Upper lobe of right lung (tissue), 1 donor: ENCODE measurements around the gene GDPD5. TPM values are rescaled to one million over a fixed set of nuclear protein-coding genes. Genes with fewer than 3 reads are reported as not detected.

Experiments used
- ATAC-seq: fragments of 200-7000 bp; cut with Tn5 transposase; one replicate; pipeline ENCODE4 v1.9.1; 2020; ENCODE audit warnings: mild to moderate bottlenecking, moderate library complexity
- DNase-seq: peaks from one replicate; pipeline ENCODE4 v3.0.0-alpha.2; 2020
- H3K27ac ChIP-seq: fragments of 200-600 bp; one replicate; pipeline ENCODE4 v1.8.0; 2022
- H3K27me3 ChIP-seq: fragments of 200-600 bp; one replicate; pipeline ENCODE4 v1.8.0; 2022; ENCODE audit warnings: mild to moderate bottlenecking
- H3K36me3 ChIP-seq: fragments of 200-600 bp; one replicate; pipeline ENCODE4 v1.8.0; 2022
- H3K4me1 ChIP-seq: fragments of 200-600 bp; one replicate; pipeline ENCODE4 v1.8.0; 2022
- H3K4me3 ChIP-seq: fragments of 200-600 bp; one replicate; pipeline ENCODE4 v1.8.0; 2022; ENCODE audit warnings: mild to moderate bottlenecking
- H3K9me3 ChIP-seq: fragments of 200-600 bp; one replicate; pipeline ENCODE4 v1.8.0; 2022
- intact Hi-C: fragments of 100-400 bp; cut with DNase I; formaldehyde crosslinking; loops from one replicate; pipeline ENCODE4 v1.11.0; 2022
- total RNA-seq: library from RNA; stranded (reverse); fragmentation: NEBNext Ultra II Directional; extraction: Animal tissue kit (Norgen Biotek cat#: 25700); gene quantifications from one replicate; pipeline ENCODE4 v1.2.1, GENCODE V29; 2021
- TF ChIP-seq, protein P1 (sequence below): fragments of 200-600 bp; IDR thresholded peaks from one replicate; pipeline ENCODE4 v1.8.0; 2022; ENCODE audit warnings: antibody characterized with exemption
- donor health status: DM: no; HTN: yes; CAD: no; lungs with severe emphysema.

The GDPD5 gene
- total RNA-seq, 1 donor from 2014 or later = 19.3 TPM

- TF ChIP-seq, protein P1, sequence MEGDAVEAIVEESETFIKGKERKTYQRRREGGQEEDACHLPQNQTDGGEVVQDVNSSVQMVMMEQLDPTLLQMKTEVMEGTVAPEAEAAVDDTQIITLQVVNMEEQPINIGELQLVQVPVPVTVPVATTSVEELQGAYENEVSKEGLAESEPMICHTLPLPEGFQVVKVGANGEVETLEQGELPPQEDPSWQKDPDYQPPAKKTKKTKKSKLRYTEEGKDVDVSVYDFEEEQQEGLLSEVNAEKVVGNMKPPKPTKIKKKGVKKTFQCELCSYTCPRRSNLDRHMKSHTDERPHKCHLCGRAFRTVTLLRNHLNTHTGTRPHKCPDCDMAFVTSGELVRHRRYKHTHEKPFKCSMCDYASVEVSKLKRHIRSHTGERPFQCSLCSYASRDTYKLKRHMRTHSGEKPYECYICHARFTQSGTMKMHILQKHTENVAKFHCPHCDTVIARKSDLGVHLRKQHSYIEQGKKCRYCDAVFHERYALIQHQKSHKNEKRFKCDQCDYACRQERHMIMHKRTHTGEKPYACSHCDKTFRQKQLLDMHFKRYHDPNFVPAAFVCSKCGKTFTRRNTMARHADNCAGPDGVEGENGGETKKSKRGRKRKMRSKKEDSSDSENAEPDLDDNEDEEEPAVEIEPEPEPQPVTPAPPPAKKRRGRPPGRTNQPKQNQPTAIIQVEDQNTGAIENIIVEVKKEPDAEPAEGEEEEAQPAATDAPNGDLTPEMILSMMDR = peak; percentile 23
- peak; percentile 98 for ATAC-seq
- intact Hi-C loops = no loop called here
These were observed 126.2 kb downstream of the GDPD5 start, which contains the start of gene RPS3 for GRCh38 chr11:75399344-75400145. Gene RPS3, plus strand, starts transcription at chr11:75399518. Its CDS starts 30 bp downstream, at chr11:75399548.

DNA sequence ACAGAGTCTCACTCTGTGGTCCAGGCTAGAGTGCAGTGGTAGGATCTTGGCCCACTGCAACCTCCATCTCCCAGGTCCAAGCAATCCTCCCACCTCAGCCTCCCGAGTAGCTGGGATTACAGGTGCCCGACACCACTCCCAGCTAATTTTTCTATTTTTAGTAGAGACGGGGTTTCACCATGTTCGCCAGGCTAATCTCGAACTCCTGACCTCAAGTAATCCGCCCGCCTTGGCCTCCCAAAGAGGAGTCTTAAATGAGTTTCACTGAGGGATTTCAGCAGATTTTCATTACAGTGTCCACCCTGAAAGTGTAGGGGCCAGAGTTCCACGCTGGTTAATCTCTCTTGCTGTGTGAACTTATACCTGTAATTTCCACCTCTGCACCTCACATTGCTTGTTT lies 126.8 kb downstream of the GDPD5 start:
- Histone ChIP-seq H3K36me3 (peaks cover 34% of the 10 kb centered on the region), H3K27me3 (no peaks in the 10 kb centered on the region), H3K4me3 (no peak overlapping the region), H3K4me1 (peaks cover 27% of the 10 kb centered on the region), H3K9me3 (no peaks in the 10 kb centered on the region), H3K27ac (no peak overlapping the region)
- intact Hi-C loops = no loop called here
- TF ChIP-seq, protein P1 = no peak
- ATAC-seq = no peak
- peak; percentile 36 for DNase-seq

More at GRCh38 chr11:75399344-75400145, 126.2 kb downstream of the GDPD5 start, which contains the start of gene RPS3:
- H3K27ac ChIP-seq = peak within 1 kb of the TSS; percentile 96
- H3K27me3 ChIP-seq = no peaks in the 10 kb centered on the region
- H3K4me3 ChIP-seq = peak within 1 kb of the TSS; percentile 83
- peak; percentile 95 for DNase-seq
- H3K4me1 ChIP-seq = peaks cover 27% of the 10 kb centered on the region
- H3K36me3 ChIP-seq = peaks cover 41% of the 10 kb centered on the region
- H3K9me3 ChIP-seq = no peaks in the 10 kb centered on the region

DNA sequence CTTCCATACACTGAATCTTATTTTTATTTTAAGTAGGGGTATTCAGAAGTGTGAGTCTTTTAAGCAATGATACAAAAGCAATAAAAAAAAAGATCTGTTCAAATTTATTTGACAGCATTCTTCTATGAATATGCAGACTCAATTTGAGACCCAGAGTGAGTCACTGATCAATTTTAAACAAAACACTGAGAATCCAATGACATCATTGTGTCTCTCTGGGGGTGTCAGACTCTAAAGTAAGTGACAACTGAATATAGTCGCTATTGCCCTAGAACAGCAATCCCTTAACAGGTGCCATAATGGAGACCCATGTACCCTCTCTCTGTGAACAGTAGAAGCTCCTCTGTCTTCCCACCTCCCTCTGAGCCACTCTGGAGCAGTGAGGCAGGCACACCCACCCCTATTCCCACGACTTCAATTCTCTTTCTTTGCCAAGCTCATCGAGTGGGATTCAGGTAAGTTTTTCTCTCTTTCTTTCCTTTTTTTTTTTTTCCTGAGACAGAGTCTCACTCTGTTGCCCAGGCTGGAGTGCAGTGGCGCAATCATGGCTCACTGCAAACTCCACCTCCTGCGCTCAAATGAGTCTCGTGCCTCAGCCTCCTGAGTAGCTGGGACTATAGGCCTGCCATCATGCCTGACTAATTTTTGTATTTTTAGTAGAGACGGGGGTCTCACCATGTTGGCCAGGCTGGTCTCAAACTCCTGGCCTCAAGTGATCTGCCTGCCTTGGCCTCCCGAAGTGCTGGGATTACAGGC lies 131.5 kb downstream of the GDPD5 start:
- TF ChIP-seq, protein P1 = no peak
- no peaks in the 10 kb centered on the region for H3K27me3 ChIP-seq
- intact Hi-C loops = no loop called here

DNA sequence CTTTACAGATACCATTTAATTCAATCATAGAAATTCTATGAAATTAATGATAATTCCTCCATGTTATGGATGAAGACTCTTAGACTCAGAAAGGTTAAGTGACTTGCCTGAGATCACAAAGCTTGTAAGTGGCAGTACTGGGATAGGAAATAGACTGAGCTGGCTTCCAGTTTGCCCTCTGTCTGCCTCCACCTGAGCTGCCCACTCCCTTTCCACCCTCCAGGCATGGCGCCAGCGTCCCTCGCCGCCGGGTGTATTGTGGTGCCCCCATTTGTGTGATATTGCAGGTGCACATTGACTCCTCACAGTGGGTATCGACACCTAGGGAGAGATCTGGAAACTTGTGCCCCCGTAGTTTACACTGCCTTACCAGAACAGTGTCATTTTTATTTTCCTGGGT lies 135.8 kb downstream of the GDPD5 start:
- Histone ChIP-seq H3K36me3 (no peaks in the 10 kb centered on the region), H3K4me3 (no peak overlapping the region), H3K27me3 (no peaks in the 10 kb centered on the region), H3K4me1 (peaks cover 9% of the 10 kb centered on the region), H3K9me3 (no peaks in the 10 kb centered on the region), H3K27ac (no peak overlapping the region)
- intact Hi-C loops = no loop called here
- DNase-seq (no peak), ATAC-seq (no peak)
- TF ChIP-seq, protein P1 = no peak

More for the DNA sequence above, 131.5 kb downstream of the GDPD5 start:
- Histone ChIP-seq H3K27ac (no peak overlapping the region), H3K36me3 (no peaks in the 10 kb centered on the region), H3K4me1 (no peaks in the 10 kb centered on the region), H3K4me3 (no peak overlapping the region), H3K9me3 (no peaks in the 10 kb centered on the region)
- ATAC-seq = no peak
- peak; percentile 5 for DNase-seq

DNA sequence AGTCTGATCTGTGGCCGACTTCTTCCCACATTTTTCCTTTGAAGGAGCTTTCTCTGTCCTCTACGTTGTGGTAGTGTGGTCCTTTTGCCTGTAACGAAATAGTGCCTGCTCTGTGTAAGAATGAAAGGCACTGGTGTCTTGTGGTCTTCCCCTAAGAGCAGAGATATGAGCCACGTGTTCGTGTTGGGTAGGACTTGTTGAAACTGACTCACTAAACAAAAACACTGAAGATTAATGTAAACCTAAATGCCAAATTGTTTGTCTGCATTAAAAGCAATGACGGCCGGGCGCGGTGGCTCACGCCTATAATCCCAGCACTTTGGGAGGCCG lies 136.5 kb downstream of the GDPD5 start:
- Histone ChIP-seq H3K4me3 (no peak overlapping the region), H3K4me1 (peaks cover 10% of the 10 kb centered on the region), H3K9me3 (no peaks in the 10 kb centered on the region), H3K27me3 (no peaks in the 10 kb centered on the region), H3K27ac (no peak overlapping the region), H3K36me3 (no peaks in the 10 kb centered on the region)
- TF ChIP-seq, protein P1 = no peak
- intact Hi-C loops = no loop called here
- ATAC-seq (no peak), DNase-seq (peak; percentile 54)
